ENCODE data around the gene THRAP3.

GRCh38 chr1:36300526-36300925 lies 76.3 kb downstream of the THRAP3 start:
- TF ChIP-seq GATA2 (IDR thresholded peaks at IDR 0.05; ENCODE audit: low read depth, low read length) (no peak), GATA3 (IDR thresholded peaks at IDR 0.05; ENCODE audit: low read depth, low read length) (no peak)

Data from SH-SY5Y (cell line).